Smooth muscle cell (in vitro differentiated cells): ENCODE results near the gene FLYWCH2. TPM values are rescaled to one million over a fixed set of nuclear protein-coding genes. Genes with fewer than 3 reads are reported as not detected.
"Not testable (repeated sequence)": the region's sequence is repeated elsewhere in the genome, so short reads cannot be mapped to it uniquely, and the experiment has no call there.

Experiments used
- DNase-seq: peaks from one replicate; lab custom pipeline; 2025; ENCODE audit not compliant: unreplicated experiment; lab: John Stamatoyannopoulos, UW
- H2AFZ ChIP-seq: fragments of 200-600 bp; sonication (generic); 2 replicates; pipeline ENCODE4 v1.6.0; 2016; ENCODE audit warnings: antibody characterized with exemption, low read depth, mild to moderate bottlenecking
- H3F3A ChIP-seq: fragments of 200-600 bp; sonication (generic); 2 replicates; pipeline ENCODE4 v1.6.0; 2017; ENCODE audit warnings: antibody characterized with exemption, low read depth
- H3K27ac ChIP-seq: fragments of 200-600 bp; sonication (generic); 2 replicates; pipeline ENCODE4 v1.5.1; 2016; ENCODE audit warnings: low read depth, mild to moderate bottlenecking
- H3K27me3 ChIP-seq: fragments of 200-600 bp; sonication (generic); 2 replicates; pipeline ENCODE4 v1.6.1; 2016; ENCODE audit warnings: low read depth, mild to moderate bottlenecking
- H3K36me3 ChIP-seq: fragments of 200-600 bp; sonication (generic); 2 replicates; pipeline ENCODE4 v1.5.1; 2016; ENCODE audit warnings: low read depth
- H3K4me1 ChIP-seq: fragments of 200-600 bp; sonication (generic); 2 replicates; pipeline ENCODE4 v1.5.1; 2016; ENCODE audit warnings: low read depth
- H3K4me2 ChIP-seq: fragments of 200-600 bp; sonication (generic); 2 replicates; pipeline ENCODE4 v1.6.0; 2016; ENCODE audit warnings: mild to moderate bottlenecking
- H3K4me3 ChIP-seq: fragments of 200-600 bp; sonication (generic); 2 replicates; pipeline ENCODE4 v1.5.1; 2016; ENCODE audit warnings: mild to moderate bottlenecking
- H3K79me2 ChIP-seq: fragments of 200-600 bp; sonication (generic); 2 replicates; pipeline ENCODE4 v1.6.0; 2016; ENCODE audit warnings: low read depth, mild to moderate bottlenecking
- H3K9ac ChIP-seq: fragments of 200-600 bp; sonication (generic); 2 replicates; pipeline ENCODE4 v1.6.0; 2016; ENCODE audit warnings: low read depth
- H3K9me3 ChIP-seq: fragments of 200-600 bp; sonication (generic); replicated peaks from 2 replicates; pipeline ENCODE4 v1.5.1; 2016; ENCODE audit warnings: low read depth
- H4K20me1 ChIP-seq: fragments of 200-600 bp; sonication (generic); 2 replicates; pipeline ENCODE4 v1.6.0; 2016; ENCODE audit warnings: low read depth
- WGBS: methylation state at CpG from one replicate; pipeline ENCODE4 v1.1.7; 2016; ENCODE audit warnings: low lambda C conversion rate; 5-methylcytosine and 5-hydroxymethylcytosine counted together
- polyA plus RNA-seq: library from polyadenylated mRNA; unstranded; fragments of >200 nt; fragmentation: Nextera tagmentation; extraction: Ambion mirVana; gene quantifications from 2 replicates; pipeline ENCODE4 v1.2.1, GENCODE V29; 2016
- total RNA-seq: library from RNA; depleted of rRNA; stranded (reverse); fragments of >200 nt; gene quantifications from 2 replicates; pipeline ENCODE4 v1.2.3, GENCODE V29; 2014
- TF ChIP-seq, protein P1 (sequence below): fragments of 200-600 bp; sonication (generic); IDR thresholded peaks from 2 replicates; pipeline ENCODE4 v1.5.1; 2017; ENCODE audit warnings: borderline replicate concordance, mild to moderate bottlenecking, antibody characterized with exemption; ENCODE audit not compliant: insufficient read depth, poor library complexity, severe bottlenecking

Gene FLYWCH2
- total and polyA plus RNA-seq, 2 experiments from 2014 or later: 31.7 to 52.7 TPM

DNA sequence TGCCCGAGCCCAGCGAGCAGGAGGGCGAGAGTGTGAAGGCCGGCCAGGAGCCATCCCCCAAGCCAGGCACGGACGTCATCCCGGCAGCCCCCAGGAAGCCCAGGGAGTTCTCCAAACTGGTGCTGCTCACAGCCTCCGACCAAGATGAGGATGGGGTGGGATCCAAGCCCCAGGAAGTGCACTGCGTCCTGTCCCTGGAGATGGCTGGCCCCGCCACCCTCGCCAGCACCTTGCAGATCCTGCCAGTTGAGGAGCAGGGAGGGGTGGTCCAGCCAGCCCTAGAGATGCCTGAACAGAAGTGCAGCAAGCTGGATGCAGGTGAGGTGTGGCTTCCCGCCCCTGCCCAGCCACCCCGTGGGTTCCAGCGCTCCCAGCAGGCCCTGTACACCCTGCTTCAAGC is 46.7 kb downstream of the FLYWCH2 start:
- DNase-seq: no peak
- Histone ChIP-seq H3K9me3 (no peaks in the 10 kb centered on the region), H4K20me1 (peaks cover 7% of the 10 kb centered on the region), H2AFZ (no peak overlapping the region), H3K4me3 (no peak overlapping the region), H3K79me2 (no peaks in the 10 kb centered on the region), H3K9ac (no peak overlapping the region), H3K27me3 (no peaks in the 10 kb centered on the region), H3F3A (no peaks in the 10 kb centered on the region), H3K36me3 (no peaks in the 10 kb centered on the region), H3K4me1 (no peaks in the 10 kb centered on the region), H3K27ac (no peak overlapping the region), H3K4me2 (no peak overlapping the region)
- 94% methylated on average over 14 of the region's 14 CpGs for WGBS
- TF ChIP-seq, protein P1, sequence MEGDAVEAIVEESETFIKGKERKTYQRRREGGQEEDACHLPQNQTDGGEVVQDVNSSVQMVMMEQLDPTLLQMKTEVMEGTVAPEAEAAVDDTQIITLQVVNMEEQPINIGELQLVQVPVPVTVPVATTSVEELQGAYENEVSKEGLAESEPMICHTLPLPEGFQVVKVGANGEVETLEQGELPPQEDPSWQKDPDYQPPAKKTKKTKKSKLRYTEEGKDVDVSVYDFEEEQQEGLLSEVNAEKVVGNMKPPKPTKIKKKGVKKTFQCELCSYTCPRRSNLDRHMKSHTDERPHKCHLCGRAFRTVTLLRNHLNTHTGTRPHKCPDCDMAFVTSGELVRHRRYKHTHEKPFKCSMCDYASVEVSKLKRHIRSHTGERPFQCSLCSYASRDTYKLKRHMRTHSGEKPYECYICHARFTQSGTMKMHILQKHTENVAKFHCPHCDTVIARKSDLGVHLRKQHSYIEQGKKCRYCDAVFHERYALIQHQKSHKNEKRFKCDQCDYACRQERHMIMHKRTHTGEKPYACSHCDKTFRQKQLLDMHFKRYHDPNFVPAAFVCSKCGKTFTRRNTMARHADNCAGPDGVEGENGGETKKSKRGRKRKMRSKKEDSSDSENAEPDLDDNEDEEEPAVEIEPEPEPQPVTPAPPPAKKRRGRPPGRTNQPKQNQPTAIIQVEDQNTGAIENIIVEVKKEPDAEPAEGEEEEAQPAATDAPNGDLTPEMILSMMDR: no peak

DNA sequence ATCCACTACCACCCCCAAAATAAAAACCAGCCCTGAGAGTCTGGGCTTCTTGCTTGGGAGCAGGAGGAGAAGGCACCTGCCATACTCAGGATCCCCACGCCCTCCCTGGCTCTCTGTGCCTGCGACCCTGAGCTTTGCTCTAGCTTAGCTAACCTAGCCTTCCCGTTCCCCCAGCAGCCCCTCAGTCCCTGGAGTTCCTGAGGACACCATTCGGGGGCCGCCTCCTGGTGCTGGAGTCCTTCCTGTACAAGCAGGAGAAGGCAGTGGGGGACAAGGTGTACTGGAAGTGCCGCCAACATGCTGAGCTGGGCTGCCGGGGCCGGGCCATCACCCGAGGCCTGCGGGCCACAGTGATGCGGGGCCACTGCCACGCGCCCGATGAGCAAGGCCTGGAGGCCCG is 47.2 kb downstream of the FLYWCH2 start:
- 98% methylated on average over 15 of the region's 15 CpGs for WGBS
- Histone ChIP-seq H3K9me3 (no peaks in the 10 kb centered on the region), H3K27me3 (no peaks in the 10 kb centered on the region), H4K20me1 (peaks cover 7% of the 10 kb centered on the region), H3F3A (no peaks in the 10 kb centered on the region), H3K4me2 (no peak overlapping the region), H3K36me3 (no peaks in the 10 kb centered on the region), H2AFZ (no peak overlapping the region), H3K27ac (no peak overlapping the region), H3K4me1 (no peaks in the 10 kb centered on the region), H3K79me2 (no peaks in the 10 kb centered on the region), H3K9ac (no peak overlapping the region), H3K4me3 (no peak overlapping the region)
- no peak for DNase-seq
- TF ChIP-seq, protein P1: no peak

DNA sequence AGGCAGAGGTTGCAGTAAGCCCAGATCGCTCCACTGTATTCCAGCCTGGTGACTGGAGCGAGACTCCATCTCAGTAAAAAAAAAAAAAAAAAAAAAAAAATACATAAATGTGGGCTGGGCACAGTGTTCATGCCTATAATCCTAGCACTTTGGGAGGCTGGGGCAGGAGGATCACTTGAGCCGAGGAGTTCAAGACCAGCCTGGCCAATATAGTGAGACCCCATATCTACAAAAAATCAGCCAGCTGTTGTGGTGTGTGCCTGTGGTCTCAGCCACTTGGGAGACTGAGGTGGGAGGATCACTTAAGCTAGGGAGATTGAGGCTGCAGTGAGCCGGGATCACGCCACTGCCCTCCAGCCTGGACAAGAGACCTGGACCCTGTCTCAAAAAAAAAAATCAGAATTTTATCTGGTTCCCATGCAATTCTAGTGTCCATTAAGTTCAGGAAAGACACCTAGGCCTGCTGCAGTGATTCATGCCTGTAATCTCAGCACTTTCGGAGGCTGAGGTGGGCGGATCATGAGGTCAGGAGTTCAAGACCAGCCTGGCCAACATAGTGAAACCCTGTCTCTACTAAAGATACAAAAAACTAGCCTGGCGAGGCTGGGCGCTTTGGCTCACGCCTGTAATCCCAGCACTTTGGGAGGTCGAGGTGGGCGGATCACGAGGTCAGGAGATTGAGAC is 48.4 kb downstream of the FLYWCH2 start:
- not testable (repeated sequence) for H3K4me1 ChIP-seq, H4K20me1 ChIP-seq, H3F3A ChIP-seq, H3K27me3 ChIP-seq, H3K9ac ChIP-seq, DNase-seq, H3K9me3 ChIP-seq, H3K4me2 ChIP-seq, H3K27ac ChIP-seq, H3K36me3 ChIP-seq, H2AFZ ChIP-seq, H3K4me3 ChIP-seq, H3K79me2 ChIP-seq
- 95% methylated on average over 13 of the region's 13 CpGs for WGBS

DNA sequence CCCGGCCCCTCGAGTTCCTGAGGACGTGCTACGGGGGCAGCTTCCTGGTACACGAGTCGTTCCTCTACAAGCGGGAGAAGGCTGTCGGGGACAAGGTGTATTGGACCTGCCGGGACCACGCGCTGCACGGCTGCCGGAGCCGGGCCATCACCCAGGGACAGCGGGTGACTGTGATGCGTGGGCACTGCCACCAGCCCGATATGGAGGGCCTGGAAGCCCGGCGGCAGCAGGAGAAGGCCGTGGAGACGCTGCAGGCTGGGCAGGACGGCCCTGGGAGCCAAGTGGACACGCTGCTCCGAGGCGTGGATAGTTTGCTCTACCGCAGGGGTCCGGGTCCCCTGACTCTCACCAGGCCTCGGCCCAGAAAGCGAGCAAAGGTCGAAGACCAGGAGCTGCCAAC is 50.1 kb downstream of the FLYWCH2 start:
- Histone ChIP-seq H4K20me1 (no peaks in the 10 kb centered on the region), H3K9me3 (no peaks in the 10 kb centered on the region), H3K79me2 (no peaks in the 10 kb centered on the region), H3K4me3 (no peak overlapping the region), H3K27me3 (no peaks in the 10 kb centered on the region), H2AFZ (no peak overlapping the region), H3K27ac (no peak overlapping the region), H3K4me2 (no peak overlapping the region), H3K36me3 (no peaks in the 10 kb centered on the region), H3K9ac (no peak overlapping the region), H3F3A (no peaks in the 10 kb centered on the region), H3K4me1 (no peaks in the 10 kb centered on the region)
- DNase-seq: no peak
- TF ChIP-seq, protein P1: no peak
- 96% methylated on average over 30 of the region's 30 CpGs for WGBS
